Hematopoietic multipotent progenitor cell treated with erythropoietin and hydrocortisone succinate and interleukin-3 and kit ligand, for 15 days (in vitro differentiated cells): Measurements from ENCODE around the gene UBE2D2.

Source experiments
- DNase-seq: peaks from one replicate; pipeline ENCODE4 v3.0.0-alpha.2; 2015; ENCODE audit warnings: low spot score

Gene UBE2D2

DNA sequence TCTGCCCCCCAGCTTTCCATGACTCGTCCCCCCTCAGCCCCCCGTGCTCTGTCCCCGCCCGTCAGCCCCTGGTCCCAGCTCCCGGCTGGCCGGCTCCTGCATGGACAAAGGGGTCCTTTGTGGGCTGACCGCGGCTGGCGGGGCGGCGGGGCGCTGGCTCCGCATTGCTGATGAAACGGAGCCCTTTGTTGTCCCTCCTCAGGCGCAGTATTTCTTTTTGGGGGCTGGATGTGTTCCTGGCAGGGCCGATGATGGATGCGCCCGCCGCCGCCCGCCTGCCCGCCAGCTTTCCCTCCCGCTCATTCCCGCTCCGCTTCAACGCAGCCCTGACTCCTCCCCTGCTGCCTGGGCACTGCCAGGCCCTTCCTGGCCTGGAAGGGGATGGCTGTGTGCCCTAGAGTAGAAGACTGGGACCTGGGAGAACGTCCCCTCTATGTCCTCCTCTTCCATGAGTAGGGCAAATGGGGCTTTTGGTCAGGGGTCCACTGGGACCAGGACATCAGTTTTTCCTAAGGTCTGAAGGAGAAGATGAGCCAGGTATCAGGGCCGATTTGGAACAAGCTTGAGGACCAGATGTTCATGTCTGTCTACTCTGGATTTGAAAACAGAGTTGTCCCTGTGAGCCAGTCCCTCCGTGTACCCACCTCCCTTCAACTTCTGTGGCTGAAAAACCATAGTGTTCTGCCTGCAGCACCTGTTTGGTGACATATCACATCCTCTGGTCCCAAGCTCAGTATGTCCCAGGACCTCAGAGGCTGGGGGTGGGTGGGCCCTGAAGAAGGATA, 116.0 kb downstream of the UBE2D2 start:
- DNase-seq, result no peak
